ENCODE results near the gene KCNMA1.

GRCh38 chr10:77043420-77043763, 594.2 kb downstream of the KCNMA1 start:
- TF ChIP-seq CTCF (IDR thresholded peaks at IDR 0.05 in 2 of 3, conservative IDR thresholded peaks at IDR 0.05 in 1 of 3; ENCODE audit: borderline replicate concordance in 1 of 3, insufficient read depth in 1 of 3, low read depth in 2 of 3, low read length in 2 of 3) (no peak), RAD21 (IDR thresholded peaks at IDR 0.05; ENCODE audit: low read depth) (no peak), ZNF274 (IDR thresholded peaks at IDR 0.05; ENCODE audit: low read depth, low read length) (no peak), MAX (IDR thresholded peaks at IDR 0.05) (no peak), ATF3 (IDR thresholded peaks at IDR 0.05) (no peak), POLR2AphosphoS5 (IDR thresholded peaks at IDR 0.05; ENCODE audit: low read depth, low read length) (no peak), EZH2 (IDR thresholded peaks at IDR 0.05) (no peak), EZH2phosphoT487 (IDR thresholded peaks at IDR 0.05; ENCODE audit: borderline replicate concordance) (no peak), ZBTB33 (IDR thresholded peaks at IDR 0.05; ENCODE audit: extremely low read depth, insufficient replicate concordance, low read length) (no peak)

Data from HCT116 (cell line).